Liver (tissue), 9 donors: ENCODE measurements around the gene TSPAN16. TPM values are rescaled to one million over a fixed set of nuclear protein-coding genes. Genes with fewer than 3 reads are reported as not detected.

Source experiments
- DNase-seq: peaks from one replicate; pipeline ENCODE4 v3.0.0-alpha.2; 2017; ENCODE audit warnings: low spot score
- H3K27ac ChIP-seq, 2 donors: one replicate each; pipeline ENCODE4 v1.7.0; 2013; ENCODE audit warnings: inconsistent platforms in 2 of 2, low read length in 2 of 2, control low read depth in 1 of 2, low read depth in 1 of 2, mild to moderate bottlenecking in 1 of 2
- H3K27me3 ChIP-seq, 4 donors: one replicate each; pipeline versions ENCODE4 v1.6.1 to v1.7.0; 2013; ENCODE audit warnings: low read length in 3 of 4, inconsistent platforms in 1 of 4, mild to moderate bottlenecking in 1 of 4, moderate library complexity in 1 of 4; ENCODE audit not compliant: control insufficient read depth in 4 of 4, insufficient read depth in 4 of 4
- H3K36me3 ChIP-seq, 4 donors: one replicate each; pipeline versions ENCODE4 v1.6.1 to v1.7.0; 2013; ENCODE audit warnings: low read length in 3 of 4, mild to moderate bottlenecking in 3 of 4, low read depth in 1 of 4, moderate library complexity in 1 of 4; ENCODE audit not compliant: control insufficient read depth in 4 of 4, insufficient read depth in 3 of 4
- H3K4me1 ChIP-seq, 4 donors: one replicate each; pipeline versions ENCODE4 v1.6.1 to v1.7.0; 2013; ENCODE audit warnings: low read length in 3 of 4, mild to moderate bottlenecking in 3 of 4, moderate library complexity in 1 of 4; ENCODE audit not compliant: control insufficient read depth in 4 of 4, insufficient read depth in 4 of 4
- H3K4me3 ChIP-seq, 3 donors: one replicate each; pipeline versions ENCODE4 v1.6.1 to v1.7.0; 2013; ENCODE audit warnings: low read length in 3 of 3, control low read depth in 1 of 3, low read depth in 1 of 3, mild to moderate bottlenecking in 1 of 3
- H3K9ac ChIP-seq, 2 donors: one replicate each; pipeline ENCODE4 v1.7.0; 2013; ENCODE audit warnings: low read length in 2 of 2, mild to moderate bottlenecking in 2 of 2, moderate library complexity in 2 of 2, control low read depth in 1 of 2, low read depth in 1 of 2
- H3K9me3 ChIP-seq, 4 donors: one replicate each; pipeline versions ENCODE4 v1.6.1 to v1.7.0; 2013; ENCODE audit warnings: low read length in 3 of 4; ENCODE audit not compliant: control insufficient read depth in 4 of 4
- EGR1 ChIP-seq, 2 donors: IDR thresholded peaks; 2 replicates each; pipeline ENCODE4 v1.6.1; 2016 to 2018; ENCODE audit warnings: antibody characterized with exemption in 2 of 2, low read depth in 2 of 2
- FOXA2 ChIP-seq: IDR thresholded peaks from 2 replicates; pipeline ENCODE4 v1.6.1; 2016; ENCODE audit warnings: antibody characterized with exemption
- GABPA ChIP-seq, 2 donors: IDR thresholded peaks in 1 of 2; conservative IDR thresholded peaks in 1 of 2; 2 replicates each; pipeline ENCODE4 v1.6.1; 2016; ENCODE audit warnings: antibody characterized with exemption in 2 of 2, mild to moderate bottlenecking in 1 of 2, moderate library complexity in 1 of 2
- HNF4A ChIP-seq, 2 donors: conservative IDR thresholded peaks; 2 replicates each; pipeline ENCODE4 v1.6.1; 2016; ENCODE audit warnings: antibody characterized with exemption in 2 of 2, mild to moderate bottlenecking in 2 of 2
- JUND ChIP-seq, 2 donors: IDR thresholded peaks; 2 replicates each; pipeline ENCODE4 v1.6.1; 2016; ENCODE audit warnings: antibody characterized with exemption in 2 of 2
- RAD21 ChIP-seq, 2 donors: IDR thresholded peaks; 2 replicates each; pipeline ENCODE4 v1.6.1; 2016; ENCODE audit warnings: antibody characterized with exemption in 2 of 2, mild to moderate bottlenecking in 2 of 2
- RXRA ChIP-seq, 2 donors: IDR thresholded peaks; 2 replicates each; pipeline ENCODE4 v1.6.1; 2017 to 2018; ENCODE audit warnings: antibody characterized with exemption in 2 of 2, mild to moderate bottlenecking in 1 of 2
- TAF1 ChIP-seq: conservative IDR thresholded peaks from 2 replicates; pipeline ENCODE4 v1.6.1; 2016; ENCODE audit warnings: antibody characterized with exemption, mild to moderate bottlenecking
- YY1 ChIP-seq: IDR thresholded peaks from 2 replicates; pipeline ENCODE4 v1.6.1; 2016; ENCODE audit warnings: antibody characterized with exemption, mild to moderate bottlenecking
- WGBS: extraction: QIAGEN DNeasy Blood & Tissue Kit; methylation state at CpG from one replicate; pipeline ENCODE4 v1.1.7; 2013; 5-methylcytosine and 5-hydroxymethylcytosine counted together
- polyA plus RNA-seq, 2 donors: library from polyadenylated mRNA; stranded (reverse) in 1 of 2; unstranded in 1 of 2; fragments of 200-250 nt in 1 of 2; fragments of >200 nt in 1 of 2; fragmentation: Nextera tagmentation in 1 of 2; extraction: Ambion mirVana in 1 of 2; gene quantifications; one replicate each; pipeline versions ENCODE4 v1.2.1 to v1.2.3, GENCODE V29; 2013 to 2015
- total RNA-seq, 2 donors: library from RNA; depleted of rRNA; stranded (reverse); fragments of >200 nt; gene quantifications; one replicate each; pipeline ENCODE4 v1.2.3, GENCODE V29; 2014
- TF ChIP-seq, protein P1 (sequence below): IDR thresholded peaks from 2 replicates; pipeline ENCODE4 v1.6.1; 2016; ENCODE audit warnings: antibody characterized with exemption
- TF ChIP-seq, protein P2 (sequence below): IDR thresholded peaks from 2 replicates; pipeline ENCODE4 v1.6.1; 2016; ENCODE audit warnings: antibody characterized with exemption
- TF ChIP-seq, protein P3 (sequence below): IDR thresholded peaks from 2 replicates; pipeline ENCODE4 v1.6.1; 2016; ENCODE audit warnings: antibody characterized with exemption
- TF ChIP-seq, protein P4 (sequence below): fragments of 150-350 bp; IDR thresholded peaks from 2 replicates; pipeline ENCODE4 v1.5.1; 2017; ENCODE audit warnings: improper control_type of control experiment, low read depth, low read length; ENCODE audit not compliant: missing input control
- TF ChIP-seq, protein P5 (sequence below): IDR thresholded peaks from 2 replicates; pipeline ENCODE4 v1.6.1; 2016; ENCODE audit warnings: antibody characterized with exemption, mild to moderate bottlenecking
- donor health status: healthy.
- donor health status: healthy.
- donor health status: healthy.
- donor health status: healthy.
- donor health status: healthy.

TSPAN16 gene
- total and polyA plus RNA-seq, 4 donors = not detected

DNA sequence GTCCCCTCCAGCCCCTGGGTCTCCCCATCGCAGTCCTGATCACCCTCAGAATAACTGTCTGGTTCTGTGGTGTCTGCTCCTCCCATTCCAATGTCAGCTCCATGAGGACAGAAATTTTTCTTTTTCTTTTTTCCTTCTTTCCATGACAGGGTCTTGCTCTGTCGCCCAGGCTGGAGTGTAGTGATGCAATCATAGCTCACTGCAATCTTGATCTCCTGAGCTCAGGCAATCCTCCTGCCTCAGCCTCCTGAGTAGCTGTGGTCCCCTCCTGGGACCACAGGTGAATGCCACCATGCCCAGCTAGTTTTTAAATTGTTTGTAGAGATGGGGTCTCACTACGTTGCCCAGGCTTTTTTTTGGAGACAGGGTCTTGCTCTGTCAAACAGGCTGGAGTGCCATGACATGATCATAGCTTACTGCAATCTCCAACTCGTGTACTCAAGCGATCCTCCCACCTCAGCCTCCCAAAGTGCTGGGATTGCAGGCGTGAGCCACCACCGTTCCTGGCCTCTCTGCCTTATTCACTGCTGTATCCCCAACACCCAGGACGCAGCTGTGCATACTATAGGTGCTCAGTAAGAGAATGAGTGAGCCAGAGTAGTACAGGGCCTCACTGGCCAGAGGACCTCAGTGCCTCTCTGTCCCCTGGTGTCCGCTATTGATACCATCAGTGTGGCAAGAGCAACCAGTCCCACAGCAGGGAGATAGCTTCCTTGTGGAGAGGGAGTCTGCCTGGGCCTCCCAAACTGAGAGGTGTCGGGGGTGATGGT, 28.5 kb upstream of the TSPAN16 start:
- TF ChIP-seq RXRA (IDR thresholded peaks at IDR 0.05) (no peak), FOXA2 (no peak), RAD21 (IDR thresholded peaks at IDR 0.05) (no peak), GABPA (IDR thresholded peaks at IDR 0.05 in 1 of 2, conservative IDR thresholded peaks at IDR 0.05 in 1 of 2) (no peak), JUND (IDR thresholded peaks at IDR 0.05) (no peak), TAF1 (no peak), YY1 (no peak), EGR1 (IDR thresholded peaks at IDR 0.05; ENCODE audit: low read depth in 2 of 2) (no peak), HNF4A (conservative IDR thresholded peaks at IDR 0.05) (no peak)
- TF ChIP-seq, protein P1, sequence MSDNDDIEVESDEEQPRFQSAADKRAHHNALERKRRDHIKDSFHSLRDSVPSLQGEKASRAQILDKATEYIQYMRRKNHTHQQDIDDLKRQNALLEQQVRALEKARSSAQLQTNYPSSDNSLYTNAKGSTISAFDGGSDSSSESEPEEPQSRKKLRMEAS = no peak
- TF ChIP-seq, protein P2, sequence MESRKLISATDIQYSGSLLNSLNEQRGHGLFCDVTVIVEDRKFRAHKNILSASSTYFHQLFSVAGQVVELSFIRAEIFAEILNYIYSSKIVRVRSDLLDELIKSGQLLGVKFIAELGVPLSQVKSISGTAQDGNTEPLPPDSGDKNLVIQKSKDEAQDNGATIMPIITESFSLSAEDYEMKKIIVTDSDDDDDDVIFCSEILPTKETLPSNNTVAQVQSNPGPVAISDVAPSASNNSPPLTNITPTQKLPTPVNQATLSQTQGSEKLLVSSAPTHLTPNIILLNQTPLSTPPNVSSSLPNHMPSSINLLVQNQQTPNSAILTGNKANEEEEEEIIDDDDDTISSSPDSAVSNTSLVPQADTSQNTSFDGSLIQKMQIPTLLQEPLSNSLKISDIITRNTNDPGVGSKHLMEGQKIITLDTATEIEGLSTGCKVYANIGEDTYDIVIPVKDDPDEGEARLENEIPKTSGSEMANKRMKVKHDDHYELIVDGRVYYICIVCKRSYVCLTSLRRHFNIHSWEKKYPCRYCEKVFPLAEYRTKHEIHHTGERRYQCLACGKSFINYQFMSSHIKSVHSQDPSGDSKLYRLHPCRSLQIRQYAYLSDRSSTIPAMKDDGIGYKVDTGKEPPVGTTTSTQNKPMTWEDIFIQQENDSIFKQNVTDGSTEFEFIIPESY = no peak
- TF ChIP-seq, protein P3, sequence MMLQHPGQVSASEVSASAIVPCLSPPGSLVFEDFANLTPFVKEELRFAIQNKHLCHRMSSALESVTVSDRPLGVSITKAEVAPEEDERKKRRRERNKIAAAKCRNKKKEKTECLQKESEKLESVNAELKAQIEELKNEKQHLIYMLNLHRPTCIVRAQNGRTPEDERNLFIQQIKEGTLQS = no peak
- TF ChIP-seq, protein P4, sequence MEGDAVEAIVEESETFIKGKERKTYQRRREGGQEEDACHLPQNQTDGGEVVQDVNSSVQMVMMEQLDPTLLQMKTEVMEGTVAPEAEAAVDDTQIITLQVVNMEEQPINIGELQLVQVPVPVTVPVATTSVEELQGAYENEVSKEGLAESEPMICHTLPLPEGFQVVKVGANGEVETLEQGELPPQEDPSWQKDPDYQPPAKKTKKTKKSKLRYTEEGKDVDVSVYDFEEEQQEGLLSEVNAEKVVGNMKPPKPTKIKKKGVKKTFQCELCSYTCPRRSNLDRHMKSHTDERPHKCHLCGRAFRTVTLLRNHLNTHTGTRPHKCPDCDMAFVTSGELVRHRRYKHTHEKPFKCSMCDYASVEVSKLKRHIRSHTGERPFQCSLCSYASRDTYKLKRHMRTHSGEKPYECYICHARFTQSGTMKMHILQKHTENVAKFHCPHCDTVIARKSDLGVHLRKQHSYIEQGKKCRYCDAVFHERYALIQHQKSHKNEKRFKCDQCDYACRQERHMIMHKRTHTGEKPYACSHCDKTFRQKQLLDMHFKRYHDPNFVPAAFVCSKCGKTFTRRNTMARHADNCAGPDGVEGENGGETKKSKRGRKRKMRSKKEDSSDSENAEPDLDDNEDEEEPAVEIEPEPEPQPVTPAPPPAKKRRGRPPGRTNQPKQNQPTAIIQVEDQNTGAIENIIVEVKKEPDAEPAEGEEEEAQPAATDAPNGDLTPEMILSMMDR = no peak
- TF ChIP-seq, protein P5, sequence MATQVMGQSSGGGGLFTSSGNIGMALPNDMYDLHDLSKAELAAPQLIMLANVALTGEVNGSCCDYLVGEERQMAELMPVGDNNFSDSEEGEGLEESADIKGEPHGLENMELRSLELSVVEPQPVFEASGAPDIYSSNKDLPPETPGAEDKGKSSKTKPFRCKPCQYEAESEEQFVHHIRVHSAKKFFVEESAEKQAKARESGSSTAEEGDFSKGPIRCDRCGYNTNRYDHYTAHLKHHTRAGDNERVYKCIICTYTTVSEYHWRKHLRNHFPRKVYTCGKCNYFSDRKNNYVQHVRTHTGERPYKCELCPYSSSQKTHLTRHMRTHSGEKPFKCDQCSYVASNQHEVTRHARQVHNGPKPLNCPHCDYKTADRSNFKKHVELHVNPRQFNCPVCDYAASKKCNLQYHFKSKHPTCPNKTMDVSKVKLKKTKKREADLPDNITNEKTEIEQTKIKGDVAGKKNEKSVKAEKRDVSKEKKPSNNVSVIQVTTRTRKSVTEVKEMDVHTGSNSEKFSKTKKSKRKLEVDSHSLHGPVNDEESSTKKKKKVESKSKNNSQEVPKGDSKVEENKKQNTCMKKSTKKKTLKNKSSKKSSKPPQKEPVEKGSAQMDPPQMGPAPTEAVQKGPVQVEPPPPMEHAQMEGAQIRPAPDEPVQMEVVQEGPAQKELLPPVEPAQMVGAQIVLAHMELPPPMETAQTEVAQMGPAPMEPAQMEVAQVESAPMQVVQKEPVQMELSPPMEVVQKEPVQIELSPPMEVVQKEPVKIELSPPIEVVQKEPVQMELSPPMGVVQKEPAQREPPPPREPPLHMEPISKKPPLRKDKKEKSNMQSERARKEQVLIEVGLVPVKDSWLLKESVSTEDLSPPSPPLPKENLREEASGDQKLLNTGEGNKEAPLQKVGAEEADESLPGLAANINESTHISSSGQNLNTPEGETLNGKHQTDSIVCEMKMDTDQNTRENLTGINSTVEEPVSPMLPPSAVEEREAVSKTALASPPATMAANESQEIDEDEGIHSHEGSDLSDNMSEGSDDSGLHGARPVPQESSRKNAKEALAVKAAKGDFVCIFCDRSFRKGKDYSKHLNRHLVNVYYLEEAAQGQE = no peak
- H3K27ac ChIP-seq = no peak overlapping the region
- H3K36me3 ChIP-seq = no peaks in the 10 kb centered on the region

More for the DNA sequence above, 28.5 kb upstream of the TSPAN16 start:
- Histone ChIP-seq H3K4me3 (no peak overlapping the region), H3K4me1 (peaks cover 0 to 12% (median 5%) of the 10 kb centered on the region in 4 donors), H3K9me3 (no peaks in the 10 kb centered on the region), H3K27me3 (no peaks in the 10 kb centered on the region), H3K9ac (no peak overlapping the region)
- 94% methylated on average over 10 of the region's 10 CpGs for WGBS
- no peak for DNase-seq
